B cell (primary cell): ENCODE data around the gene HEXIM1. TPM values are rescaled to one million over a fixed set of nuclear protein-coding genes. Genes with fewer than 3 reads are reported as not detected.
A peak's percentile ranks its signal among the peaks of the same experiment; 100 is the strongest.

Experiments used
- ATAC-seq: fragments of 200-7000 bp; cut with Tn5 transposase; one replicate; pipeline ENCODE4 v1.10.0; 2021; ENCODE audit warnings: low read depth, mild to moderate bottlenecking, moderate number of reproducible peaks, moderate library complexity
- CTCF ChIA-PET: fragments of 350-600 bp; sonication (Branson Sonifier 250); formaldehyde crosslinking; loops from one replicate; lab custom pipeline; 2021; ENCODE audit warnings: antibody characterized with exemption, inconsistent platforms; lab: Charles Lee
- POLR2A ChIA-PET: fragments of 350-600 bp; sonication (Branson Sonifier 250); formaldehyde crosslinking; loops from one replicate; lab custom pipeline; 2021; ENCODE audit warnings: antibody characterized with exemption; lab: Charles Lee
- DNase-seq: peaks from one replicate; pipeline ENCODE4 v3.0.0; 2013
- H2AFZ ChIP-seq: 2 replicates; pipeline ENCODE4 v1.6.1; 2012; ENCODE audit warnings: mild to moderate bottlenecking, low read depth, low read length; ENCODE audit not compliant: insufficient read depth, poor library complexity, severe bottlenecking
- H3K27ac ChIP-seq, 2 donors: 1 replicate in 1 of 2; 2 replicates in 1 of 2; pipeline ENCODE4 v1.5.1; 2012 to 2013; ENCODE audit warnings: low read length in 2 of 2, mild to moderate bottlenecking in 2 of 2, moderate library complexity in 1 of 2
- H3K27me3 ChIP-seq, 4 experiments: fragments of 200-600 bp in 1 of 4; sonication (generic) in 1 of 4; replicated peaks in 1 of 4; 1 replicate in 2 of 4; 2 replicates in 2 of 4; pipeline versions ENCODE4 v1.6.1 to v1.7.0; 2013 to 2016; ENCODE audit warnings: low read length in 3 of 4, mild to moderate bottlenecking in 2 of 4, mixed read lengths in 1 of 4, moderate library complexity in 1 of 4; ENCODE audit not compliant: insufficient read depth in 4 of 4, control insufficient read depth in 3 of 4; ENCODE audit errors: control extremely low read depth in 1 of 4
- H3K36me3 ChIP-seq, 2 experiments: replicated peaks in 1 of 2; 1 replicate in 1 of 2; 2 replicates in 1 of 2; pipeline versions ENCODE4 v1.6.1 to v1.7.1; 2013; ENCODE audit warnings: low read length in 1 of 2; ENCODE audit not compliant: insufficient read depth in 2 of 2, control insufficient read depth in 1 of 2; ENCODE audit errors: control extremely low read depth in 1 of 2, extremely low read depth in 1 of 2
- H3K4me1 ChIP-seq, 2 donors: fragments of 200-600 bp in 1 of 2; sonication (generic) in 1 of 2; 1 replicate in 1 of 2; 2 replicates in 1 of 2; pipeline versions ENCODE4 v1.5.1 to v1.6.1; 2013 to 2017; ENCODE audit warnings: low read length in 2 of 2; ENCODE audit not compliant: control insufficient read depth in 2 of 2, insufficient read depth in 2 of 2
- H3K4me2 ChIP-seq: replicated peaks from 2 replicates; pipeline ENCODE3; 2012; ENCODE audit warnings: mild to moderate bottlenecking, low read depth, low read length; ENCODE audit not compliant: poor library complexity, severe bottlenecking
- H3K4me3 ChIP-seq, 5 experiments: fragments of 200-600 bp in 1 of 5; sonication (generic) in 1 of 5; 1 replicate in 3 of 5; 2 replicates in 2 of 5; pipeline versions ENCODE4 v1.5.1 to v1.7.0; 2011 to 2016; ENCODE audit warnings: low read length in 4 of 5, mild to moderate bottlenecking in 4 of 5, low read depth in 2 of 5, control low read depth in 1 of 5, moderate library complexity in 1 of 5; ENCODE audit not compliant: insufficient read depth in 1 of 5; ENCODE audit errors: control extremely low read depth in 1 of 5, extremely low read depth in 1 of 5
- H3K79me2 ChIP-seq: fragments of 200-600 bp; sonication (generic); one replicate; pipeline ENCODE4 v1.6.0; 2016; ENCODE audit warnings: low read length; ENCODE audit not compliant: control insufficient read depth, insufficient read depth
- H3K9ac ChIP-seq: fragments of 200-600 bp; sonication (generic); 2 replicates; pipeline ENCODE4 v1.6.1; 2017; ENCODE audit warnings: mild to moderate bottlenecking, low read length, moderate library complexity
- H3K9me3 ChIP-seq, 3 donors: one replicate each; pipeline versions ENCODE4 v1.6.1 to v1.7.1; 2013; ENCODE audit warnings: low read length in 2 of 3; ENCODE audit not compliant: control insufficient read depth in 2 of 3, insufficient read depth in 1 of 3; ENCODE audit errors: control extremely low read depth in 1 of 3
- H4K20me1 ChIP-seq: 2 replicates; pipeline ENCODE4 v1.6.0; 2012; ENCODE audit warnings: mild to moderate bottlenecking, low read length; ENCODE audit not compliant: insufficient read depth, control insufficient read depth, poor library complexity, severe bottlenecking
- H3K27ac Mint-ChIP-seq: one replicate; pipeline ENCODE4 v1.8.0; 2021; ENCODE audit warnings: mixed read lengths
- H3K27me3 Mint-ChIP-seq: one replicate; pipeline ENCODE4 v1.8.0; 2021; ENCODE audit warnings: mixed read lengths
- H3K4me1 Mint-ChIP-seq: one replicate; pipeline ENCODE4 v1.8.0; 2021; ENCODE audit warnings: mixed read lengths
- H3K4me3 Mint-ChIP-seq: one replicate; pipeline ENCODE4 v1.8.0; 2021; ENCODE audit warnings: mixed read lengths
- H3K9me3 Mint-ChIP-seq: one replicate; pipeline ENCODE4 v1.8.0; 2022; ENCODE audit warnings: mixed read lengths; ENCODE audit not compliant: insufficient read depth
- CTCF ChIP-seq: fragments of 200-600 bp; IDR thresholded peaks from one replicate; pipeline ENCODE4 v1.8.0; 2022; ENCODE audit warnings: antibody characterized with exemption, mild to moderate bottlenecking
- EZH2 ChIP-seq: IDR thresholded peaks from 2 replicates; pipeline ENCODE4 v1.6.1; 2012; ENCODE audit warnings: borderline replicate concordance, low read depth, mild to moderate bottlenecking, moderate library complexity, low read length; ENCODE audit not compliant: insufficient read depth, poor library complexity, severe bottlenecking
- WGBS: methylation state at CpG from one replicate; pipeline ENCODE4 v1.1.5; 2013; ENCODE audit warnings: missing lambda C conversion rate; ENCODE audit not compliant: insufficient coverage; 5-methylcytosine and 5-hydroxymethylcytosine counted together
- intact Hi-C: fragments of 100-400 bp; cut with micrococcal nuclease; formaldehyde crosslinking; loops from one replicate; pipeline ENCODE4 v1.10.0; 2022
- polyA plus RNA-seq: library from polyadenylated mRNA; depleted of rRNA; stranded (reverse); fragments of >200 nt; gene quantifications from 2 replicates; pipeline ENCODE4 v1.2.3, GENCODE V29; 2012
- total RNA-seq, 2 donors: library from RNA; stranded (reverse); fragments of 120-200 nt in 1 of 2; gene quantifications; 1 replicate in 1 of 2; 2 replicates in 1 of 2; pipeline versions ENCODE4 v1.2.3 to v1.2.4, GENCODE V29; 2013 to 2022

Gene HEXIM1
- total and polyA plus RNA-seq, 2 donors (not counting 1 experiment from before 2014, with no cell fraction given) = 23.7 to 48.9 TPM

- ATAC-seq = no peak
- DNase-seq = no peak
- peak overlapping the region; percentile 90 for H2AFZ ChIP-seq
- H3K79me2 ChIP-seq = peaks cover 18% of the 10 kb centered on the region
- ChIA-PET POLR2A (interaction anchor here (0.6 to 2.3 kb wide), 13 partner anchors 8 to 914 kb away, joined by 3 to 36 read pairs (median 6); partner anchors contain the start of genes FMNL1, HEXIM1, HEXIM2 and NMT1), CTCF (interaction anchor here (0.6 to 10.2 kb wide), 45 partner anchors 9 to 360 kb away, joined by 3 to 242 read pairs (median 6); partner anchors contain the start of genes FMNL1, HEXIM1, HEXIM2 and MAP3K14)
- TF ChIP-seq CTCF (no peak), EZH2 (no peak)
- H3K27me3 Mint-ChIP-seq = peaks cover 3% of the 10 kb centered on the region
- no peaks in the 10 kb centered on the region for H3K9me3 Mint-ChIP-seq
- peak overlapping the region; percentile 35 to 96 (median 90) for H3K4me3 ChIP-seq
- no peaks in the 10 kb centered on the region for H3K9me3 ChIP-seq
- H3K27ac ChIP-seq = peak overlapping the region; percentile 54 to 76
- H3K4me1 Mint-ChIP-seq = peaks cover 23% of the 10 kb centered on the region
- peak overlapping the region; percentile 86 for H3K4me2 ChIP-seq
- peak overlapping the region; percentile 87 for H3K27ac Mint-ChIP-seq
- H3K4me3 Mint-ChIP-seq = peak overlapping the region; percentile 95
- WGBS = 68% methylated on average over 21 of the region's 21 CpGs
- peaks cover 0 to 12% of the 10 kb centered on the region in 2 experiments for H3K36me3 ChIP-seq
- peaks cover 17 to 24% of the 10 kb centered on the region in 2 donors for H3K4me1 ChIP-seq
- H4K20me1 ChIP-seq = no peaks in the 10 kb centered on the region
- H3K27me3 ChIP-seq = peaks cover 0 to 5% (median 0%) of the 10 kb centered on the region in 4 experiments
- H3K9ac ChIP-seq = peak overlapping the region; percentile 87
- intact Hi-C loops = loop anchor here (1.0 to 2.0 kb wide), 7 partner anchors 12 to 189 kb away; partner anchors contain the start of genes HEXIM1, HEXIM2, KIF18B and NMT1
These were observed 12.1 kb upstream of the HEXIM1 start for GRCh38 chr17:45135978-45136791.
